H54 (cell line): ENCODE data around the gene CCDC197.

Experiments
- DNase-seq: peaks from one replicate; pipeline ENCODE4 v3.0.0; 2011; ENCODE audit warnings: low spot score, mixed read lengths; ENCODE audit not compliant: insufficient read length
- FAIRE-seq: peaks from 3 replicates; lab custom pipeline; 2011; peaks lifted over from hg19 to GRCh38; lab: Jason Lieb, UNC
- POLR2A ChIP-seq: IDR thresholded peaks from 2 replicates; pipeline ENCODE4 v1.6.1; 2011; ENCODE audit warnings: low read depth, mild to moderate bottlenecking, low read length

Gene CCDC197

DNA sequence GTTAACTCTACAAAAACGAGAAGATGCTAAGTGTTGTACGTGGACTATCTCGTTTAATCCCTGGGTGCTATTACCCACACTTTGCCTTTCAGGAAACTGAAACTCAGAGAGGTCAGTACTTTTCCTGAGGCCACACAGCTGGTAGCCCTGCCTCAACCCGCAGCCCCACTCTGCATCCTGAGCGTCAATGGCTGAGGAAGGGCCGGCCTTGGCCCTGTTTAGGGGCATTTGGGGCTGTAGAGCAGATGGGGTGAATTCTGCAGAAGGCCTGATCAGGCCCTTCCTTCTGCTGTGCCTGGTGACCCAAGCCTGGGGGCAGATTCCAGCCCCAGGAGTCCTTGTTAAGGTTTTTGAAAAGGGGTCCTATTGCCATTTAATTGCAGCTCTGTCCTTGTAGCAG lies 3.7 kb upstream of the CCDC197 start:
- FAIRE-seq (no peak), DNase-seq (no peak)
- no peak for TF ChIP-seq POLR2A

DNA sequence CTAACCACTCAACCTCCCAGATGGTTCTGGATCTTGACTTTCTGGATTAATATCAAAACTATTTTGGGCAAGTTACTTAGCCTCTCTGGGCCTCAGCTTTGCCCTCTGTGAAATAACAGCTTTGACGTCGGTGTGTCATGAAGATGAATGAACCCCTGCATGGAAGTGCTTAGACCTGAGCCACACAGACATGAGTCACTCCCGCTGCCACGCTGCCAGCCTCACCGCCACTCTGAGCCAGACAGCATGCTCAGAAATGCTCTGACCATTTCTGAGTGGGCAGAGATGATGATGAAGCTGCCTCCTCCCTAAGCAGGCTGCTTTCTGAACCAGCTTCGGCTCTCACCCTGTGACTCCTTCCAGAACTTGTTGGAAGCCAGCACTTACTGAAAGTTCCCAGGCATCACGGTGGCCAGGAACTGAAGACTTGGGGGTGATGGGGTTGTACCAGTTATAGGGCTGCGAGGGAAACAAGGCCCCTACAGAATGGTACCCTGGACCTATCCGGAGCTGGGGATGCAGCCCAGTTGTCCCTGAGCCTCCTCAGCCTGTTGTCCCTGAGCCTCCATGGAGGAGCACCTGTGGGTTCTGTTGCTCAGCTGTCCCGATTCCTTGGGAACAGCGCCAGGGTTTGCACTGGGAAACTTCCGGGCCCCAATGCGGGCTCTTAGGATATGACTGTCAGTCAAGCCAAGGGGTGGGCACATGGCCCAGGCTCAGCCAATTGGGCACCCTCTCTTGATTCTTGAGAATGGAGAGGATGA lies 2.0 kb upstream of the CCDC197 start:
- TF ChIP-seq POLR2A = no peak
- DNase-seq = peak; percentile 87
- peak; percentile 99 for FAIRE-seq

DNA sequence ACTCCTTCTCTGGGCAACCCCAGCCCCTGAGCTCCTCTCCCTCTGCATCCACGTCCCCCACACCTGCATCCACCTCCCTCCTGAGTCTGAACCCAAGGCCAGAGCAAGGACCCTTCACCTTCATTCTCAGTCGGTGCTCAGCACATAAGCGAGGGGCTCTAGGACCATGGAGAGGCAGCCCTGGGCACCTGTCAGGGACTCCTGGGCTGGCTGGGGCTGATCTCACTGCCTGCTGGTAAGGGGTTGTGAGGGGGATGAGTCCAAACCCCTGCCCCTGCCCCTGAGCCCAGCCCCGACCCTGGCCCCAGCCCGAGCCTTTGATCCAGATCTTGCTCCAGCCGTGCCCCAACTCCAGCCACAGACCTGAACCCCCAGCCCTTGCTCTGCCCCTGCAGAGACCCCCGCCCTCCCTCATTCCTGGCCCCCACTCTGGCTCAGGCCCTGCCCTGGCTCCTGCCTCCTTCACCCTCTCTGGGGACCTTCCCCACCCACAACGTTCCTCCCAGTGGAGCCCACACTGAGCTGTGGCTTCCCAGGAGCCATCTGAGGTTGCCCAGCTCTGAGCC lies 888 bp upstream of the CCDC197 start:
- no peak for FAIRE-seq
- TF ChIP-seq POLR2A = no peak
- DNase-seq = no peak

DNA sequence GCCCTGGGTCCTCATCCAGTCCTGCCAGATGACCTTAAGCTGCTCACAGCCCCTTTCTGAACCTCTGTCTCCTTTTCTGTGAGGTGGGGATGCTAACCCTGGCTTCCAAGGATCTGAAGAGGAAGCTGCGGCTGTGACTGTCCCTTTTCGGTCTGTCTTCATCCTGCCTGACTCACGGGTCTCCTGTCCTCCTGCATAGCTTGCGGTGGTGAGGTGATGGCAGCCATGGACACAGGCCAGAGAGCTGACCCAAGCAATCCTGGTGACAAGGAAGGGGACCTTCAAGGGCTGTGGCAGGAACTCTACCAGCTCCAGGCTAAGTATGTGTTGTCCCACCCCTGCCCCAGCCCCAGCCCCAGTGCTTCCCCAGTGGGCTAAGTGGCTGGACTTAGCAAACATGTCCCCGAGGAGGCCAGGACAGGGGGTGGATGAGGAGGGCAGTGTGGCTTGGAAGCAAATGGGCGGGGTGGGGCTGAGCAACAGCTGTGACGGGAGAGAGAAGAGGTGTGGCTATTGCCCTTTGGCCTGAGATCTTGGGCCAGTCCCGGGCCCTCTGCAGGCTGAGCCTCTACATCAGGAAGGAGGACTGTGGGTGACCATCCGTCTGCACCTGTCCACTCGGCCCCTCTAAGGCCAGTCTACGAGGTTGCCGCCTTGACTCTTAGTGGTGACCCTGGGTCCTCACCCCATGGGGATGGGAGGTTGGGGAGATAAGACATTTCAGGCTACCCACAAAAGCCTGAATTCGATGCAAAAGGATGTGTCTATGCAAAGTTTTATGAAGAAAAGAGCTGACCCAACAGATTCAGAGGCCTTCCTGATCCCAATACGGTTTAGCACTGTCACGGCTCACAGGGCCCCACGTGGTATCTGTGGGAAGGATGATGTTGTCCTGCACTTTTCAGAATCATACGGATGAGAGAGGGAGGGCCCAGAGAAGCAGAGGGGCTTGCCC lies 1.1 kb downstream of the CCDC197 start:
- FAIRE-seq (no peak), DNase-seq (no peak)
- no peak for TF ChIP-seq POLR2A

DNA sequence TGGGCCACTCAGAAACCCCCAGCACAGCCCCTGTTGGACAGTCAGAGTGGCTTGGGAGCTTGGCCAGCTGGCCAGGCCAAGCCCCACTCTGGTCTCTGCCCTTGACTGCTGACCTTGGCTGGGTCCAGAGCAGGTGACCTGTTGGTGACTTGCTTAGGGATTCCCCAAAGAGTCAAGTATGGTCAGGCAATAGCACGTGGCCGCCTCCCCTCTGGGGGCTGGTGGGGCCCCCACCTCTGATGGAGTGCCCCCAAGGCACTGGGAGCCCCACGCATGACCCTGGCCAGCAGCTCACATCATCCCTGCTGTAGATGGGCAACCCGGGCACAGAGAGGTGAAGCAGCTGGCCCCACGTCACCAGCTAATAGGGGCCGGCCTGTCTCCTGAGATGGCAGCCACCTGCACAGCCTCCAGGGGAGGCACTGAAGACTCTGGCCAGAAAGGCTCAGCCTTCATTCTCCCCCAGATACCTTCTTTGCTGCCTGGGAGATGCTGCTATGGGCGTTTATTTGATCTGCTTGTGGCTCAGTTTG lies 1.8 kb downstream of the CCDC197 start:
- FAIRE-seq (no peak), DNase-seq (no peak)
- TF ChIP-seq POLR2A = no peak

DNA sequence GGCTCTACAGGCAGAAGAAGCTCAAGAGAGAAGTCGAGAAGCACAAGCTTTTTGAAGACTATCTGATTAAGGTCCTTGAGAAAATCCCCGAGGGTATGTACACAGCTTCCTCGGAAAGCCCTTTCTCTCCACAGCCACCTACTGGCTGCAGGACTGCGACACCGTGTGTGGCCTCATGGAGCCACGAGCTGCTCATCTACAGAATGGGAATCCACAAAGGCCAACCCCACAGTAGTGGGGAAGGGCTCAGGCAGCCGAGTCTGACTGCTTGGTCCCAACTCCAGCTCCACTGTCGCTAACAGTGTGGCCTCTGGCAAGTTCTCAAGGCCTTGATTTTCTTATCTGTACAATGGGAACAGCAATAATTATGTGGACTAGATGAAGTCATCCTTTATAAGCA lies 2.5 kb downstream of the CCDC197 start:
- no peak for FAIRE-seq
- no peak for DNase-seq
- no peak for TF ChIP-seq POLR2A

DNA sequence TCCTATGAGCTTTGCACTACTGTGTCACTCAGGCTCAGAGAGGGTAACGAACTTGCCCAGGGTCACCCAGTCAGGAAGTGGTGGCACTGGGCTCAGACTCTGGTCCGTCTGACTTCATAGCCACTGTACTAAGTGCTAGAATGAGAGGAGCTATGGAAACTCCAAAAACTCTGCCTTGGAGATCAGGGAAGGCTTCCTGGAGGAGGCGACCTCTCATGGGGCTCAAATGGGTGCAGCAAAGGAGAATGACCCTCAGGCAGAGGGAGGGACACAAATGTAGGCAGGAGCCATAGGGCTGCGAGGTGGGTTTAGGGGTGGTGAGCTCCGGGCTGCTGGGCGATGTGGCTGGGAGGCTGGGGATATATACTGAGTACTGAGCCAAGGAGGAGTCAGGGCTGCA lies 3.2 kb downstream of the CCDC197 start:
- DNase-seq = no peak
- FAIRE-seq = no peak
- no peak for TF ChIP-seq POLR2A

DNA sequence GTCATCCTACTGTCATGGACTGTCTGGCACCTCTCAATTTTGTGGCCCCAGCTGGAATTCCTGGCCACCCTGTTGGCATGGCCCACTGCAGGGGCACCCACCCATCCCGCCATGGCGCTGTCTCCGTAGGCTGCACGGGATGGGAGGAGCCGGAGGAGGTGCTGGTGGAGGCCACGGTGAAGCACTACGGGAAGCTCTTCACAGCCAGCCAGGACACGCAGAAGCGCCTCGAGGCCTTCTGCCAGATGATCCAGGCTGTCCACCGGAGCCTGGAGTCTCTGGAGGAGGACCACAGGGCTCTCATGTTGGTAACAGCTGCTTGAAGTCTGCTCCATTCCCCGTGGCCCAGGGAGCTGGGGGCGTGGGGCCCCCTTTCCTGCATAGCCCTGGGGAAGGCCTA lies 3.9 kb downstream of the CCDC197 start:
- DNase-seq (no peak), FAIRE-seq (no peak)
- TF ChIP-seq POLR2A = no peak

DNA sequence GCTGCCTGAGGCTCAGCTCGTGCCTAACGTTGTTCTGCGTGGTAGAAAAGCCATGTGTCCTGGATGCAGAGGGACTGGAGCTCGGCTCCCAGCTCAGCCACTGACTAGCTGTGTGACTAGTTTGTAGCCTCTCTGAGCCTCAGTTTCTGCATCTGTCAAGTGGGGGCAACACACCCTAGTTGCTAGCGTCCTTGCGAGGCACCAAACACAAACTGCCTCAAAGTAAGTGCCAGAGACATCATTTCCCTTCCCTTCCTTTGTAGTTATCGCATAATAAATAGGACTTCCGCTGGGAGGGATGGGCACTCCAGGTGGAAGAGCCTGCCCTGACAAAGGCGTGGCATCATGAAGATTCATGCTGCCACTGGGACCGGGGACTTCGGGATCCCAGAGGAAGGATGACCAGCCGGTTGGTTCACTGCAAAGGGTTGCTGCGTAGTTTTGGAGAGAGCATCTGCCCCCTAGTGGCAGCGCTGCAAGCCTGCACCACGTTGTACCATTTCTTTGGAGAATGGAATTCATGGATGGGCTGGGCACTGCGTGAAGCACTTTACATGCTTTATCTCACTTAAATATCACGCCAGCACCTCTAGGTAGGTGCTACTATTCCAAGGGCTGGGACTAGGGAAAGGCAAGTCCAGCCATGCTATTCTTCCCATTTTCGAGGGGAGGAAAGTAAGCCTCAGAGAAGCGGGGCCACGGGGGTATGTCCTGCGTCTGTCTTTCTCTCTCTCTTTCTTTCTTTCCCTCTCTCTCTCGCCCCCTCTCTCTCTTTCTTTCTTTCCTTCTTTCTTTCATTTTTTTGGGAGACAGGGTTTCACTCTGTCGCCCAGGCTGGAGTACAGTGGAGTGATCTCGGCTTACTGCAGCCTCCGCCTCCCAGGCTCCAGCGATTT lies 4.6 kb downstream of the CCDC197 start:
- FAIRE-seq = peak; percentile 88
- DNase-seq = peak; percentile 64
- no peak for TF ChIP-seq POLR2A

DNA sequence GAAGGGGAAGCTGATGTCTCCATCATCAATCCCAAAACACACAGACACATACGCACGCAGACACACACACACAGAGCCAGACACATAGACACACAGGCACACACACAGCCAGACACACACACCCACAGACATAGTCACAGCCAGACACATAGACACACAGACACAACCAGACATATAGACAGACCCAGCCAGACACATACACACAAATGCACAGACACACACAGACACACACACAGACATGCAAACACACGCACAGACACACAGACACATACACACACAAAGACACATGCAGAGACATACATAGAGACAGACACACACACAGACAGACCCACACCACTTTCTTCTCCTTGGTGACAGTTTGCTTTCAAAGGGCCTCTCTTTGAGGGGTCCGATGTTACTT lies 6.3 kb downstream of the CCDC197 start:
- FAIRE-seq (no peak), DNase-seq (no peak)
- no peak for TF ChIP-seq POLR2A

DNA sequence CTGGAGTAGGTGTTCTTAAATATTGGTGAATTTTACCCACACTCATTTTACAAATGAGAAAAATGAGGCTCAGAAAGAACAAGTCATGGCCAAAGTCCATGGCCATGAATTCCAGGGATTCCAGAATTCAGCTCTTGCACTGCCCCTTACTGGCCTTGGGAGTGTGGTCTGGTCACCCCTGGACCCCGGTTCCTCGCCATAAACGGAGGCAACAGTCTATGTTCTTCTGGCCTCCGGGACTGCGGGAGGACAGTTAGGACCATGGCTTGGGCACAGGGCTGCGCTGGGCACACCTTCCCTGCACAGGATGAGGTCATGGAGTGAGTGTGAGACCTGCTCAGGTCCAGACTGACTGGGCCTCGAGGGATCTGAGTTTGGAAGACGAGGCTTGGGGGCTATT lies 6.9 kb downstream of the CCDC197 start:
- FAIRE-seq (no peak), DNase-seq (no peak)
- no peak for TF ChIP-seq POLR2A

DNA sequence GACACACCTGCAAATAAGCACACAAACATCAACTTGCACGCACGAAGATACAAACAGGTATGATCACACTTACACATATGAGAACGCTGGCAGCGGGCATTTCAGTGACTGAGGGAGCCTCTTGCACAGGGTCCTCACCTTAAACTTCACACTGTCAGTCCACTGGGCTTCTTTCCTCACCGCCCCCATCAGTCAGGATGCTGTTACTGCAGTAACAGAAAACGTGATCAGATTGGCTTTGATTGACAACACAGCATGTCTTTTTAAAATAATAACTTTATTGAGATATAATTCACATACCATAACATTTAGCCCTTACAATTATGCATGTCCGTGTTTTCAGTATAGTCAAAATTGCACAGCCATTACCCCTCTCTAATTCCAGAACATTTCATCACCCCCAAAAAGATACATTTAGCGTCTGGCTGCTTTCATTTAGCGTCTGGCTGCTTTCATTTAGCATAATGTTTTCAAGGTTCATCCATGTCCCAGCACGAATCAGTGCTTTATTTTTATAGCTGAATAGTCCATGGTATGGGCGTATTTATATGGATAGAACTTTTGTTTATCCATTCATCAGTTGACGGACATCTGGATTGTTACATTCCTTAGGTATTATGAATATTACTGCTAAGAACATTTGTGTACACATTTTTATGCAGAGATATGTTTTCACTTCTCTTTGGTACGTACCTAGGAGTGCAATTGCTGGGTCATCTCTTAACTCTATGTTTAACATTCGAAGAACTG lies 8.4 kb downstream of the CCDC197 start:
- DNase-seq (no peak), FAIRE-seq (no peak)
- TF ChIP-seq POLR2A = no peak

DNA sequence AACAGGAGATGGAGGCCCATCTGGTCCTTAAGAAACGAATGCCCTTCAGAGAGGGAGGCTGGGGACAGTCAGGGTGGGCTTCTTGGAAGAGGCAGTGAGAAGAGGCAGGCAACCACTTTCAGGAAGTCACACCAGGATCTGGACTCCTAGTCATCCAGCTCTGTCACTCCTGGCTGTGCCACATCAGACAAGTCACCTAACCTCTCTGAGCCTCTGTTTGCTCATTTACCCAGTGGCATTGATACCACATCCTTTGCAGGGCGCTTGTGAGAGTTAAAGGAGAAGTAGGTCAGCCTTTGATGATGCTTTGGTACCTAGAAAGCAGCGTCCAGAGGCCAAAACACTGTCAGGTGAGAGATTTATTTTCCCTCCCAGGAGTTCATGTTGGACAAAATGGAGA lies 11.1 kb downstream of the CCDC197 start:
- TF ChIP-seq POLR2A = no peak
- FAIRE-seq (no peak), DNase-seq (no peak)
